ENCODE data around the gene ADAMTSL2.

The ADAMTSL2 gene

DNA sequence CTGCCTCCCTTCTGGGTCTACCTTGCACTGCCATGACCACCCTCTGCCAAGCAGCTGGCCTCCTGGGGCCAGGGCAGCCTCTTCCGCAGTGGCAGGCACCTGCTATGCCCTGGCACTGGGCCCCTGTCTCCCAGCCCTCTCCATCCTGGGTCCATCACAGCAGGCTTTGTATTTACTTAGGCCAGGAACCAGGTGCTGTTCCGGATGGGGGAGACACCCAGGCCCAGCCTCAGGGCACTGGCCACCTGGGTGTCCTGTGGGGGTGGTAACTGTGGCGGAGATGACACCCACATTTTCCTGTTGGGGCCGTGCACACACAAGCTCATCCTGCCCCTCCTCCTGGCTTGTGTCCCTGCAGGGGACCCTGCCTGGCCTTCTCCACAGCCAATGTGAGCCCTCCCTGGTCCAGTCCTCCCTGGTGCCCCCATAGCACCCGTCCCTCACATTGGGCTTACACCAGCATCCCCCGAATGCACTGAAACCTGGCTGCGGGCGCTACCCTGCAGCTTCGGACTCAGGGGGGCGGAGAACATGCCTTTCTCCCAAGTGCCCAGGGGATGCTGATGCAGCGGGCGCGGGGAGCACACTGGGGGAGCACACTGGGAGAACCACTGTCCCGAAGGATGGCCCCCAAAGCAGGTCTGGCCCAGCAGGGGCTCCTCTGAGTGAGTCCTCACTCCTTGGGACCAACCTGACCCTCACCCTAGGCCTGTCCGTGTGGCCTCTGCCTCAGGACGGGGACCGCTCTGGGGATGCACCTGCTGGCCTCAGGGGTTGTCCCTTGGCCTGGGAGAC lies 56.8 kb downstream of the ADAMTSL2 start:
- DNase-seq, result no peak

DNA sequence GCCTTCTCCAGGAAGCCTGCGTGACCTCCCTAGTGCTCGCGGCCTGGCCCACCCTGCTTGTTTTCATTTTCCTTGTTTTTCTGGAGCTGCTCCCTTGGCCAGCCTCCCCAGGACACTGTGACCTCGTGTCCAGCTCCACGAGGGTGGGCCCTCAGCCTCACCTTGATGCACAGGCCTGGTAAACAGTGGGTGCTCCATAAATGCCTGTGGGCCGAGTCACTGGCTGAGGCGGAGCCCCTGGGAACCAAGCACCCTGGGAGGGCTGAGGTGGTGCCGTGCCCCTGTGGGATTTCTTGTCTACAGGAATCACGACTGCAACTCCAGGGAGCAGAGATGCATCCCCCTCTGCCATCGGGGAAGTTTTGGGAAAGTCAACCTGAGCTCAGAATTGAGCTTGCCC lies 57.5 kb downstream of the ADAMTSL2 start:
- DNase-seq, result no peak

GRCh38 chr9:133592731-133593409 lies 58.4 kb downstream of the ADAMTSL2 start:
- no peak for DNase-seq

DNA sequence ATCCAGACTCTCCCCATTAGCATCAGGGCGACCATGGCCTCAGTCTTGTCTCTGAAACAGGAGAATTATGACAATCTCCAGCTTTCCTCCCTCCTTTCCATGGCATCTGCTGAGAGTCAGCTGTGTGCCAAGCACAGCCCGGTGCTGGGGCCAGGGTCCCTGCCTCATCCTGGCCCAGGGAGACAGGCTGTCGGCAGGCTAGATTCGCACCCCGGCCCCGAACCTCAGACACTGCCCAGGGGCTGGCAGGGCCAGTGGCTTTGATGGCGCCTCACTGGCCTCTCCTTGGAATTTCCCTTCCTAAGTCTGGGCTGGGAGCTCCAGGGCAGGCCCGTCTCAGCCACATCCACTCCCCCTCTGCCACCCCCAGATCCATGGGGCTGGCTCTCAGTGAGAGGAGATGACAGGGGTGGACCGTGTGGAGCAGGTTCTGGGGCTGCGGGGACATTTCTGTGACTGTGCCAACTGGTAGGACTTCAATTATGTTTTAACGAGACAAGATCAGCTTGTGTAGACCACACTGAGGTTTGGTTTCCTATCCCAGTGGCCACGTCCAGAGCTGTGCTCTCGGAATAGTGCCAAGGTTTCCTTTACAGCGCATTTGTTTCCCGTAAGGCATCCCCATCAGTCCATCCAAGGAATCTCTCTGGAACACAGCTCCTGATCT lies 59.2 kb downstream of the ADAMTSL2 start:
- DNase-seq, result no peak

DNA sequence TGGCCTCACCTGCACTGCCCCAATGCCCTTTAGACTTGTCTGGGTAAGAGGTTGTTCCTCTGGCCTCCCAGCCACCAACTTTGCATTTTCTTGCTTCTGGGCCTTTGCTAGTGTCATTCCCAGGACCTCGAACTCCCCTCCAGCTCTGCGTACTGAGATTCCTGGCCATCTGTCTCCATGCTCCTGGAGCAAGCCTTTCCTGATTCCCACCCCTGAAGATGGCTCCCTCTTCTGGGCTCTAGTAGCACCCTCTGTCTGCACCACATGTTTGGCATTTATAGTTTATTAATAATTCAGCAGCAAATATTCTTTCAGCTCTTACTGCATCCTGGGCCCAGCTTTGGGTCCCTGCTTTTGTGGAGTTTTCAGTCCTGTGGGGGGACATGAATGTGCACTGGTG lies 59.8 kb downstream of the ADAMTSL2 start:
- no peak for DNase-seq

- DNase-seq, result no peak
Observed at GRCh38 chr9:133595910-133596309, 61.4 kb downstream of the ADAMTSL2 start.

GRCh38 chr9:133597316-133597957 lies 62.9 kb downstream of the ADAMTSL2 start:
- DNase-seq, result no peak

- DNase-seq, result no peak
Observed at GRCh38 chr9:133598978-133599377, 64.5 kb downstream of the ADAMTSL2 start.

- no peak for DNase-seq
Observed at GRCh38 chr9:133599470-133600173, 65.1 kb downstream of the ADAMTSL2 start.

DNA sequence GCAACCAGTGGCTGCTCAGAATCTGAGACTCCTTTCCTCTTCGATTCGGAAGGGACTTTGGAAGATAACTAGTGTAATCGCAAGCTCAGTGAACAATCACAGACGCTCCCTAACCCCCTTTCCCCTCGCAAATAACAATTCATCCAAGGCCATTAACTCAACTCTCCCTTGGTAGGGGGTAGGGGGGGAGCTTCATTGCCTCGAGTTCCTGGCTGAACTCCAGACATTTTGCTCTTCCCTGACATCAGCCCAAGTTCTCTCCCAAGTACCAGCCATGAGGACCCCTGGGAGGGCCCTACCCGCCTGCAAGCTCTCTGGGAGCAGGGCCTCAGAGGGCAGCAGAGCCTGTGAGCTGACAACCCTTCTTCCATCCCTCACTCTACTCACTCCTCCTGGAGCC lies 66.2 kb downstream of the ADAMTSL2 start:
- DNase-seq, result no peak

GRCh38 chr9:133601746-133602145 lies 67.2 kb downstream of the ADAMTSL2 start:
- no peak for DNase-seq

DNA sequence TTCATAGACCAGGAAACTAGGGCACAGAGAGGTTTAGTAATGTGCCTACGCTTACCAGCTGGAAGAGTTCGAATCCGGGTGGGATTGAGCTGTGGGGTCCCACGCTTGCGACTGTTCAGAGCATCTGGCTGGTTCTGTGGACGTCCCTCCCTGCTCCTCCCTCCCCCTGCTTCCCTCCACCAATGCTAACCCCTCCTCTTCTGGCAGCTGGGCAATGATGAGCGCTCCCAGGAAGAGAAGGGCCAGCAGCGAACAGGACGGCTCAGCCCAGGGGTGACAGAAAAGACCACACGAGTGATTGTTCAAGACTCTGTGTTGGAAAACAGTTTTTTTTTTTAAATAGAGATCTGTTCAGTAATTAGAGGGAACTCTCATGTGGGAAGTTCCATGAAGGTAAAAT lies 67.8 kb downstream of the ADAMTSL2 start:
- no peak for DNase-seq

DNA sequence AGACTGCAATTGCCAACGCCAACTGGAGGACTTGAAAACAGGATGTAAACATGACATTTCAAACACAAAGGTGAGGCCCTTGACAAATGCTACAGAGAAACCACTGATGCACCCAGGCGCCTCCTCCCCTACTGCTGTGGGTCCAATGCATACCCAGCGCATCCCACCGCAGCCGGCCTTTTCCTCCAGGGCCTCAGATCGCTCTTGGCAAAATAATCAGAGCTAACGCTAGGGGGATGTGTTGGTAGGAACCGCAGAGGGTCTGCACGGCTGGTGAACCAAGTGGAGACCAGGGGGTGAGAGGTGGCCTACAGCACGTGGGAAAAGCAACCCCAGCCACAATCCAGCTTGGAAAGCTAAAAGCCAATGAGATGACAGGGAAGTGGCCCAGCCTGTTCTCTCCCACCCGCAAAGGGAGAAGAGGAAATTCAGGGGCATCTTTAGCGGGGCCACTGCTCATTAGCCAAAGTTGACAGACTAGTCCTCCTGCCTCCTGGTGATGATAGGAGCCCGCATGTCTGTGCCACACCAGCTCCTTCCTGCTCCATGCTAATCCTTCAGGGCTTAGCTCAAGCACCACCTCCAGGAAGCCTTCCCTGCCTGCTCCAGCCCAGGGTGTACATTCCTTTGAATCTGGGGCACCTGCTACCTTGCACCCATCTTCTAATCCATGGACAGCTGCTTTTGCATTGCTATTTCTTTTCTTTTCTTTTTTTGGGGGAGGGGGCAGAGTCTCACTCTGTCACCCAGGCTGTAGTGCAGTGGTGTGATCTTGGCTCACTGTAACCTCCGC lies 68.8 kb downstream of the ADAMTSL2 start:
- no peak for DNase-seq

GRCh38 chr9:133604214-133604613 lies 69.7 kb downstream of the ADAMTSL2 start:
- DNase-seq, result peak; percentile 12

DNA sequence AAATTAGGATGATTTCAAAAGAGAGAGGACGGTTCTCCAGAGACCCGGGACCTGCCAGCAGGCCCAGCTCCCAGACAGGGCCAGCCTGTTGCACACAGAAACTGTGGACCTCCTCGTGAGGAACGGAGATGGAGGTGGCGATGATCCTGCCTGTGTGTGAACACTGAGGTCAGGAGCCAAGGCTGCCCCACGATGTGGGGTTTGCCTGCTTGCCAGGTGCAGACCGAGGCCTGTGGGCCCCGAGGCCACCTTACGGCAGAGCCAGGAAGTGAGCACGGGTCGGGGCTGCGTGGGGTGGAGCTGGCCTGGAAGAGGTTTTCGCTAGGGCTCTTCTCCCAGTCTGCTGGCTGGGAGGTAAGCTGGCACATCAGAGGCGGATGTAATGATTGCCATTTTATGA lies 70.4 kb downstream of the ADAMTSL2 start:
- DNase-seq, result no peak

GRCh38 chr9:133605446-133605845 lies 70.9 kb downstream of the ADAMTSL2 start:
- DNase-seq, result no peak

- DNase-seq, result no peak
Observed at GRCh38 chr9:133605856-133606707, 71.6 kb downstream of the ADAMTSL2 start.

DNA sequence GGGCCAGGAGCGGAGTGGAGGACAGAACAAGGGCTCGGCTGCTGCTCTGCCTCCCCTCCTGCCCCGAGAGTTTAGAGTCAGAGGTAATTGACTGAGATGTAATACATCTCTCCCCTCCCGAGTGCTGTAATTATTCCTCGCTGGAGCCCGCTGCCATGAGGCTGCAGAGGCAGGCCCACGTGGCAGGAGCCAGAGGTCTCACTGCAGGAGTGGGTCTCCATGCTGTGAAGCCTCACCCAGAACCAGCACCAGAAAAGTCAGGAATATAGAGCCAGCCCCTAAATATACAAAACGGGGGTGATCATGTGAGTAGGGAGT lies 72.2 kb downstream of the ADAMTSL2 start:
- DNase-seq, result no peak

GRCh38 chr9:133607381-133607780 lies 72.9 kb downstream of the ADAMTSL2 start:
- DNase-seq, result no peak

DNA sequence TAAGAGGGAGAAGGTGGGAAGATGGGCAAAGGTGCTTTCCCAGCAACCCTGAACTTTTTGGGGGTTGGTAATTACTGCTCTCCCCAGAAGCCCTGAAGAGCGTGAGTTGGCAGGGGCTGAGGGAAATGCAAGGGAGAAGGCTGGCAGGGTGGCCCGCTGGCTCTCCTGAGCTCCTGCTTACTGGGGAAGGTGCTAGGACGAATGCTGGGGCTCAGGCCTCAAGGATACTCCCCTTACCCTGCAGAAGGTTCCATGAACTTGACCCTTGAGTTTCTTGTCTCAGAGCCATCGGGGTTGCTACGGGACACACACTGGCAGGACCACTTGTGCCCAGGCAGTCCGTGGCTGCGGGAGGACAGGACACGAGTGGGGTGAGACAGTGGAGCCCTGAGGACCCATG lies 73.5 kb downstream of the ADAMTSL2 start:
- no peak for DNase-seq

DNA sequence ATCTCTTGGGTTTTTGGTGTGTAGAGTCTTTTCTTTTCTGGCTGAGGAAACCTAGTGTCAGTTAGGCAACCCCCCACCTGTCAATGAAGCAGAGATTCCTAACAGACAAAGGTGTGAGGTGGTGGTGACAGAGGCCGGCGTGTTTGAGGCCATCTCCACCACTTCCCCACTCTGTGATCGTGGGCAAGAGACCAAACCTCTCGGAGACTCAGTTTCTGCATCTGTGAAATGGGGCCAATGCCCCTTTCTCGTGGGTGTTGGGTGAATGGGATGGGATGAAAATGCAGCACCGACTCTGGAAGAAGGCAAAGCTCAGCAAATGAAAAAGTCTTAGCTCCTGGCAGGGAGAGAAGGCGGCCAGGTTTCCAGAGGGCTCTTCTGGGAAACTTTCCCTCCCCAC lies 73.9 kb downstream of the ADAMTSL2 start:
- DNase-seq, result no peak

Measured in EL (cell line).